Smooth muscle cell of the brain vasculature (primary cell): ENCODE data around the gene CORO7.

ENCODE experiments used
- DNase-seq: peaks from one replicate; pipeline ENCODE4 v3.0.0-alpha.2; 2012; ENCODE audit warnings: low read depth, low spot score

Gene CORO7

DNA sequence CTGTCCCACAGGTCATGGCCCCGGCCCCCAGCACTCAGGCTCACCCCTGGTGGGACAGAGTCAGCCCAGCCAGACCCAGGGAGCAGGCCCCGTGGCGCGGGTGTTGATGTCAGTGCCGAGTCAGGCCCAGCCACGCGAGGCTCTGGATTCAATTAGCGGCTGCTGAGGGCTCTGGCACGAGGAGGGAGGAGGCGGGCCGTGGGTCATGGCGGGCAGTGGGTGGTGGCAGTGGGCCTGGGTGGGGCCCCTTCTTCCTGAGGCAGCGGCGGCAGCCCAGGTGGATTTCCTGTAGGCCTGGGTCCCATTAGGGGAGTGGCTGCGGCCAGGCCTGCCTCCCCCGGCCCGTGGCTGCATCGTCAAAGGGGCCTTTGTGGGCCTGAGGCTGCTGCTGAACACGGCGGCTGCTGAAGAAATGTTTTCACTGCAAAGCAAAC, 31.9 kb downstream of the CORO7 start:
- no peak for DNase-seq

- no peak for DNase-seq
These were observed 32.6 kb downstream of the CORO7 start for GRCh38 chr16:4383591-4384444.

DNA sequence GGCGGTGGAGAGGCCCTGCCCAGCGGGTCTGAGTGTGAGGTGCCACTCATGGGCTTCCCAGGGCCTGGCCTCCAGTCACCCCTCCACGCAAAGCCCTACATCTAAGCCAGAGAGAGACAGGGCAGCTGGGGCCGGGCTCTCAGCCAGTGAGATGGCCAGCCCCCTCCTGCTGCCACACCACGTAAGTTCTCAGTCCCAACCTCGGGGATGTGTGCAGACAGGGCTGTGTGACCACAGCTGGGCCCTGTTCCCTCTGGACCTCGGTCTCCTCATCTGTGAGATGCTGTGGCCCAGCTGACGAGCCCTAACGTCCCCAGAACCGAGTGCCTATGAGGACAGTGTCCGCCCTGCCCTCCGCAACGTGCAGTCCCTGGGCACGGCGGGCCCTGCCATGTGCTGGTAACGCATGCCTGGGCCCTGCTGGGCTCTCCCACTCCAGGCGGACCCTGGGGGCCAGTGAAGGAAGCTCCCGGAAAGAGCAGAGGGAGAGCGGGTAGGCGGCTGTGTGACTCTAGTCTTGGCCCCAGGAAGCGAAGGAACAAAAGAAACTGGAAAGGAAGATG, 33.5 kb downstream of the CORO7 start:
- no peak for DNase-seq

- DNase-seq: no peak
These were observed 34.2 kb downstream of the CORO7 start for GRCh38 chr16:4381935-4382794.

DNA sequence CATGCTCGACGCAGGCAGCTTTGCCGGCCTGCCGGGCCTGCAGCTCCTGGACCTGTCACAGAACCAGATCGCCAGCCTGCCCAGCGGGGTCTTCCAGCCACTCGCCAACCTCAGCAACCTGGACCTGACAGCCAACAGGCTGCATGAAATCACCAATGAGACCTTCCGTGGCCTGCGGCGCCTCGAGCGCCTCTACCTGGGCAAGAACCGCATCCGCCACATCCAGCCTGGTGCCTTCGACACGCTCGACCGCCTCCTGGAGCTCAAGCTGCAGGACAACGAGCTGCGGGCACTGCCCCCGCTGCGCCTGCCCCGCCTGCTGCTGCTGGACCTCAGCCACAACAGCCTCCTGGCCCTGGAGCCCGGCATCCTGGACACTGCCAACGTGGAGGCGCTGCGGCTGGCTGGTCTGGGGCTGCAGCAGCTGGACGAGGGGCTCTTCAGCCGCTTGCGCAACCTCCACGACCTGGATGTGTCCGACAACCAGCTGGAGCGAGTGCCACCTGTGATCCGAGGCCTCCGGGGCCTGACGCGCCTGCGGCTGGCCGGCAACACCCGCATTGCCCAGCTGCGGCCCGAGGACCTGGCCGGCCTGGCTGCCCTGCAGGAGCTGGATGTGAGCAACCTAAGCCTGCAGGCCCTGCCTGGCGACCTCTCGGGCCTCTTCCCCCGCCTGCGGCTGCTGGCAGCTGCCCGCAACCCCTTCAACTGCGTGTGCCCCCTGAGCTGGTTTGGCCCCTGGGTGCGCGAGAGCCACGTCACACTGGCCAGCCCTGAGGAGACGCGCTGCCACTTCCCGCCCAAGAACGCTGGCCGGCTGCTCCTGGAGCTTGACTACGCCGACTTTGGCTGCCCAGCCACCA, 35.1 kb downstream of the CORO7 start:
- DNase-seq: no peak

- no peak for DNase-seq
These were observed 36.0 kb downstream of the CORO7 start for GRCh38 chr16:4380119-4381063.

DNA sequence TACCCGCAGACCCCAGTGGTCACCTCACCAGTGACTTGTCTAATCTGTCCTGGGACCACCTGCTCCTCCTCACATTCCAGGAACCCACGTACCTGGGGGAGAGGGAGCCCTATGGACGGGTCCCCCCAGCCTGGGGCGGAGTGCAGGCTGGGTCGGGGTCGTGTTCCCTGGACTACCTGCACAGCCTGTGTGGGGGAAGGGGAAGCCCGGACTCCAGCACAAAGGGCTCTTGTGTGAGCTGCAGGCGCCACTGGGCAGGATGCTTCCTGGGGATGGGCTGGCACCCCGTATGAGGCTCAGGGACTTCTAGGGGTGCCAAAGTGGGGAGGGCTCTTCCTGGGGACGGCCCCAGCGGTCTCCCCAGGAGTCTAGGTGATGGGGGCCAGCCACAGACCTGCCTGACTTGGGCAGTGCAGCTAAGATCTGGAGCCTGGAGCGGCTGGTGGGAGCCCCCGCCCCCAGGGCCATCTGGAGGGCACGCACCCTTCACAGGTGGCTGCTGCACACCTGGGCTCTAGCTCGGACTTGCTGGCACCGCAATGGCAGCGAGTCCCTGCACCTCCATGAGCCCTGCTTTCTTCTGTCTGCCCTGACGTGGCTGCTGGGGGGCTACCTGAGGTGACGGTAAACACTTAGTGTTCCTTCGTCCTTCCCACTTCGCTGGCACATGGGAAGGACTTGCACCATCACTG, 37.3 kb downstream of the CORO7 start:
- DNase-seq: no peak

DNA sequence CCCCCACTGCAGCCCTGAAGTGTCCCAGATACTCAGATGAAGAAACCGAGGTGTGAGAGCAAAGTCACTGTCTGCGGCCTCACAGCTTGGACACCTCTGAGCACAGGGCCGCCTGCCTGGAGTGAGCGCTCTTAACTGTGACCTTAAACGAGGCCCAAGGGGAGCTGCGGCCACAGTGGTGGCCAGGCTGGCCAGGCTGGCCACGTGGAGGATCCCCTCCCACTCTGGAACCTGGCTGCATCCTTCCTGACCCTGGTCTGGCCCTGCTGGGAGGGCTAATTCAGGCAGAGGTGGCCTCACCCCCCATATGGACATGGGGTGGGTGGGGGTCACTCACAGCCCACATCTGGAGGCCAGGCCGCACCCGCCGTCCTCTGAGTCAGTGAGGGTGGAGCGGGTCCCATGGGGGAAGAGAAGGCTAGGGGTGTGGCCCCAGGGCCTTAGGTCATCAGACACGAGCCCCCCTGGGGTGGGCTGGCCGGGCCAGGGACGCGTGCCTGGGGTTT, 38.2 kb downstream of the CORO7 start:
- DNase-seq: no peak

DNA sequence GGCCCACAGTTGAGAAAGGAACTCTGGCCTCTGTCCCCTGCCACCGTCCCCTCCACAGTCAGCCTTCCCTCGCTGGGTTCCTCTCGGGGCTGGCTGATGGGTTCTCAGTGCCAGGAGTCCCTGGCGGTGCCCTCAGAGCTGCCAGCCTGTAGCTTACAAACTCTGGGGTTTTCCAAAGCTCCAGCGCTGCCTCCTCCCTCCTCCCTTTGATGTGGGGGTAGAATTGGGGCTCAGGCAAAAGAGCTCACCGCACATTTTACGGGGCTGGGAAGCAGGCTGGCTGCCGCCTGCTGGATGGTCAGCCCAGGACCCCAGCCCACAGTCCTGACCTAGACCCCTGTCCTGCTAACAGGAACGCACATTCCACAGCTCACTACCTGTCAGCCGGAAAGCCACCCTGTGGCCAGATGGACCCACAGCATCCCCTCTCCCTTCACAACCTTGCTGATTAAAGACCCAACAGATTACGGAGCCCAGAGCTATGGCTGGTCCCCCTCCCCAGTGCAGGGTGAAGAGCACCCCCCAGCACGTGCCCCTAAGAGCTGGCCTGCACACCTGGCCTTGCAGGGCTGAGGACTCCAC, 38.7 kb downstream of the CORO7 start:
- DNase-seq: no peak

- DNase-seq: no peak
These were observed 39.4 kb downstream of the CORO7 start for GRCh38 chr16:4376893-4377572.

DNA sequence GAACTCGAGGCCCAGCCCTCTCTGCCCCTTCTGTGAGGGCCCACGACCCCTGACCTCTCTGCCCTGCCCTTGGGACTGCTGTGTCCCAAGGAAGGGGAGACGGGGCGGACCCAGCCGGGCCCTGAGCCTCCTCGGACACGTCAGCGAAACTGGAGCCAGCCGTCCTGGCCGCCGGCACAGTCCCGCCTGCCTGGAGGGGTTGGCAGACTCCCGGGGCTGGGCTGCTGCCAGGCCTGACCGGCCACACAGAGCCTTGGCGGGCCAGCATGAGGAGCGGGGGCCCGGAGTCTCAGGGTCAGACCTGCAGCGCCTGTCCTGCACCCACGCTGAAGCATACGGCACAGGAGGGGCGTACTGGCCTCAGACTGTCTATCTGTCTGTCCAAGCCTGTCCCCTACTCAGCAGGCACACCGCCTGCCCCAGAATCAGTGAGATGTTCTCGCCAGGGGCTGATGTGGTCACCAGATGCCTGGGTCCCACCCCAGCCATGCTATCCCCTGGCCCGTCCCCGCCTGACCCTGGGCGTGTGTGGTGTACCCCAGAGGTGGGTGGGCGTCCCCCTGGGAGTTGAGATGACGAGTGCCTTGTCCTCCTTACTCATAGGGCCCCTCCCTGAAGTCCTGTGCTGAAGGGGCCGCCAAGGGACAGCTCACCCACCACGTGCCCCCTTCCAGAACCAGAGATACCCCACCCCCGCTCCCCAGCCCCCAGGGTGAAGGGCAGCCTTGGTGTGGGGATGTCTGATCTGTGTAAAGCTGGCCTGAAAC, 40.1 kb downstream of the CORO7 start:
- DNase-seq: no peak

GRCh38 chr16:4375717-4376116, 40.7 kb downstream of the CORO7 start:
- no peak for DNase-seq

DNA sequence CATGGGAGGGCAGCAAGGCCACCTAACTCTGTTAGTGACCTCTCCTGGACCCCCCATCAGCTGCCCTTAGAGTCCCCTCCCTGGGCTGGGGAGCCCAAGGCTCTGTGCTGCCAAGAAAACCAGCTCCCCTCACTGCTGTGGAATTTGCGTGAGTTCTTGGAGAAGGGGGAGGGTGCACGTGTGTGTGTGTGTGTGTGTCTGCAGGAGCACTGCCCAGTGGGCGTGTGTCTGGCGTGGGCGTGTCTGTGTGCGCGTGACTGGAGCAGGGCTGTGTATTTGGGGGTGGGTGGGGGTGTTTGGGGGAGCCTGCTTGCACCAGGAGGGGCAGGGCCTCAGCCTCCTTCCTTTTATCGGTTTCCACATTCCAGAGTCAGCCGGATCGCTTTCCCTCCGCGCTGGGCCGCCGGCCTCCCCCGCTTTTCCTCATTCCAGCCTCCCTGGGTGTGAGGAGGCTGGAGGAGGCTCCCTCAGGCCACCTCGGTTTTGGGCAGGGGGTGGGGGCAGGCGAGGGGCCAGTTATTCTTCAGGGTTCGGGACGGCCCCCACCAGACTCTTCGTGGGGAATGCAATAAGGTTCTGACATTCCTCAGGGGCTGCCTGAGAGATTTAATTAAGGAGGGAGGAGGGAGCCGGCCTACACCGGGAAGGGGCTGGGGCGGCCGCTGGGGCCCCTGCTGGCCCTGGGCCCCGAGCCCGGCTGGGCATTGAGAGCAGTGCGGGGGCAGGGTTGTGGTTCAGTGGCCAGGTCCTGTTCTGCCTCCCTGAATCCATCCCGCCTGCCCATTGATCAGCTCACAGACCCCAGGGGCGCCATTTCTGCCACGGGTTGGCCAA, 42.3 kb downstream of the CORO7 start:
- no peak for DNase-seq

DNA sequence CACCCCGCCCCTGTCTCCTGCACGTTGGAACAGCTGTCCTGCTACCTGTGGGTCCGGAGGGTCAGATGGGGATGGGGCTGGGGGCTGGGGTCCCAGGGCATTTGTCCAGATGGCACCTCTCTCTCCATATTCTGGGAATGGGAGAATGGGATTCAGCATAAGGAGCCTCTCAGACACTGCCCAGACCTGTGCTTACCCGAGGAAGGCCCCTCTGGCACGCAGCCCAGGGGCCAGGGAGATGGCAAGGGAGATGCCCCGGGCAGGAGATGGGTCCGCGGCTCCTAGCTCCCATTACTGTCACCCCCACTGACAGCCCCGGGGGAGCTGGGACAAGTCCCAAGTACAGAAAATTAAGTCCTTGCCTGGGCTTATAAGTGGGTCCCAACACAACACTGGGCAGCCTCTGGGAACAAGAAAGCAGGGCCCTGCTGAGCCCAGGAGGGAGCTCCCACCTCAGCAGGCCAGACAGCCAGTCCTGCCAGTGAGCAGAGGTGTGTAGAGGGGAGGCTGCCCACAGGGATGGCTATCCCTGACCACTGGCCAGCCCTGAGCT, 43.0 kb downstream of the CORO7 start:
- DNase-seq: no peak

GRCh38 chr16:4372578-4373355, 43.6 kb downstream of the CORO7 start:
- DNase-seq: no peak
